Measurements from ENCODE around the gene MACF1. TPM values are rescaled to one million over a fixed set of nuclear protein-coding genes. Genes with fewer than 3 reads are reported as not detected.

The MACF1 gene
- total RNA-seq, 1 donor from 2014 or later: 396 TPM

DNA sequence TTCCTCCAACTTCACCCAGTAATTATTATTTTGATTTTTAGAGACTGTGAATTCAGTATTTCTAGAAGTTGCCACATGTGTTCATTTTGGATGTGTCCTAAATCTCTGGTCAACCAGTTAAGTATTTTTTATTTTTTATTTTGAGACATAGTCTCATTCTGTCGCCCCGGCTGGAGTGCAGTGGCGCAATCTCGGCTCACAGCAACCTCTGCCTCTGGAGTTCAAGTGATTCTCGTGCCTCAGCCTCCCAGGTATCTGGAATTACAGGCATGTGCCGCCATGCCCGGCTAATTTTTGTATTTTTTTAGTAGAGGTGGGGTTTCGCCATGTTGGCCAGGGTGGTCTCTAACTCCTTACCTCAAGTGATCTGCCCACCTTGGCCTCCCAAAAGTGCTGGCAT is 8.0 kb downstream of the MACF1 start:
- intact Hi-C loops (cut with micrococcal nuclease): no loop called here

DNA sequence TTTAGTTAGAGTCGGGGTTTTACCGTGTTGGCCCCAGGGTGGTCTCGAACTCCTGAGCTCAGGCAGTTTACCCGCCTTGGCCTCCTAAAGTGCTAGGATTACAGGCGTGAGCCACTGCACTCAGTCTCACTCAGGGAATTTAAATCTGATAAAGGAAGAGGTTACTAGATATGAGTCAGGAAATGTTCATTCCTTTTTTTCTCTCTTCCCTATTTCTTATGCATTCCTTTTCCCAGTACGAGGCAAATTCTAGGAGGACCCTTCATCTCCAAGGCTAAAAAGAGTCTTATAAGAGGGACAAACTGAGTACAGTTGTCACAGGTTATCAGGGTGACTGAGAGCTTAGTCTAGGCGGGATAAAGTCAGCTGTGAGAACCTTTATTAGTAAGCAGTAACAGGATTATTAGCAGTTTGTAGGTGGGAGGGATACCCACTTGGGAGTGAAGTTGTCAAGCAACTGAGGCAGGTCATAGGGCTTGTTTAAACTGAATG is 9.1 kb downstream of the MACF1 start:
- intact Hi-C loops (cut with micrococcal nuclease): no loop called here

DNA sequence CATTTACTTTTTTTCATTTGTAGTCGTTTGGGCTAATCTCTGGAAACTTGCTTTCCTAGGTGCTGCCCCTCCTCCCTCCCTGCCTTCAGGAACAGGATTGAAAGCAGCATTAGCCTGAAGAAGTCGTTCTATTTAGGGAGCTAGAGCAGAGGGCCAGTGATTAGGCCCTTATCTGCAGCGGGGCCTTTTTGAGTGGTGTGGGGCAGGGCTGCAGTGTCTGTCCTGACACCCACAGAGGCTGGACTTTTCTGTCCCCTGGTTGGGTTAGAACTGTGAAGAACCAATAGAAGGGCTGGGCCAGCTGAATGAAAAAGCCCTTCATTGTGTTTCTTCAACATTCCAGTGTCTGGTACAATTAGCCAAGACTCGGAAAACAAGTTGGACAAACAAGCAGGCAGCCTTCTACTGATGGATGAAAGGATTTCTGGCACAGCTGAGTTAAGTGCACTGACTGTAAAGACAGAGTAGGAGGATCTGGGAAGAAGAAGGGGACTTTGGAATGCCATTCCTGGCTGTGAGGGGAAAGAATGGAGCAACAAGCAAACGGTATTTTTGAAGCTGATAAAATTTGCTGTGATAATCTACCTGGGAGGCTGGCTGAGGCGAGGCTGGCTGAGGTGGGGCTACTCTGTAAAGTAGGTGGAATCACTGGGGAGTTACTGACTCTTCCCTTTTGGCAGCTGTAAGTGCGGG is 9.7 kb downstream of the MACF1 start:
- intact Hi-C loops (cut with micrococcal nuclease): no loop called here

DNA sequence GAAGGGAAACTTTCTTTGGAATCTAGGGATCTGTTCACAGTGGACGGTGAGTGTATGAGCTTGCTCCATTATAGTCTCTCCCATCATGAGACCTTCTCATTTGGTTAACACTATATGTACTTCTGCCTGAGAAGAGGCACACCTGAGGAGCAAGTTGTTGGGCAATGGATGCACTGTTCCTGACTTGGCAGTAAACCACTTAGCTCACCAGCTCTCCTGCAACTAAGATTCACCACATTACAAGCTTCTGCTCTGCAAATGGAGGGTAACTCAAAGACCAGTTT is 10.2 kb downstream of the MACF1 start:
- intact Hi-C loops (cut with micrococcal nuclease): no loop called here

DNA sequence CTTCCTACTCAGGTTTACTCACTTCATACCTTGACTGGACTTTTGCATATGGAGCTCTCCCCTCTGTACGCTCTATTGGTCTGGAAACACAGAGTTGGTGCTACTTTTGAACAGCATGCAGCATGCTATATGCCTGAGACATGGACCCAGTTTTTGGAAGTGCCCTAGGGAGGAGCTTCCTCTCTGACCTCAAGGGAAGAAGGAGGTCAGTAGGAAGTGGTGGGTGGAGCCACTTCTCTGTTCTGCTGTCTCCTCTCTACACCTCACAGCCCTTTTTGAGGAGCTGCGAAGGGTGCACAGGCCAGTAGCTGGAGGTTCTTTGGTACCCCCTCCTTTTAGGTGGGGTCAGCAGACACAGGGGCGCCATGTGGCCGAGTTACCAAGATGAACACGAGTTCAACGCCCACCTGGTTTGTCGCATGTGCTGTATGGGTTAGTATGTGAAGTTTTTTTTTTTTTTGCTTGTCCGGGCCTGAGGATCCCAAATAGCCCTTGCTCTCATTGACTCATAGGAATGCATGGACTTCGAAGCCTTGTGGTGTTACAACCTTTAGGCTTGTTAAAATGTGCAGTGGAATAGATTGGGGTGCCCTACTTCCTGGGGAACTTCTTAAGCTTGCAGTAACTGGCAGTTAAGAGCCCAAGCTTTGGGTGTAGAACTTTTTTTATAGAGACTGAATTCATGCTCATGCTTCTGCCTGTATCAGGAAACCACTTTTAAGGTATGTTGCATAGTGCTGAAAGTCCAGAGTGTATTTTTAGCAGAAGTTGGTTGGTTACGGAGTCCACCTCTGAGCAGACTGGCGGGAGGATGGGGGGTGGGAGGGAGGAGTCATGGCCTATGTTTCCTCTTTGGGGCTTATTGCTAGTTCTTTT is 10.7 kb downstream of the MACF1 start:
- intact Hi-C loops (cut with micrococcal nuclease): loop anchor here (1.0 to 5.0 kb wide), 3 partner anchors 10 to 33 kb away; no protein-coding TSS in a partner anchor

DNA sequence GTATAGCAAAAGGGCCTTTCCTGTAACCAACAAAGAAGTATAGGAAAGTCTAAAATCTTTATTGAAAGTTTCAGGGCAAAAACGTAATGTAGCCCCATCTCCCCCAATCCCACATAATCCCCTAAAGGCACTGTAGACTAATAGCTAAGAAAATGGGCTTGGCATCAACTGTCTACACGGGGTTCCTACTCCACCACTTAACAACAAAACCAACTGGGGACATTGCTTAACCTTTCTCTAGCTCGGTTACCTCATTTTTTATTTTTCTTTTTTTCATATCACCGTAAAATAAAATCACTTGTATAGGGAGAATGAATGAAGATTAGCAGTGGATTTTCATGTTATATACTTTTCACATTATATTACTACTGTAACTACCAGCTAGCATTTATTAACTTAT is 12.3 kb downstream of the MACF1 start:
- intact Hi-C loops (cut with micrococcal nuclease): loop anchor here (5.0 kb wide), 1 partner anchor 34 kb away; no protein-coding TSS in a partner anchor

DNA sequence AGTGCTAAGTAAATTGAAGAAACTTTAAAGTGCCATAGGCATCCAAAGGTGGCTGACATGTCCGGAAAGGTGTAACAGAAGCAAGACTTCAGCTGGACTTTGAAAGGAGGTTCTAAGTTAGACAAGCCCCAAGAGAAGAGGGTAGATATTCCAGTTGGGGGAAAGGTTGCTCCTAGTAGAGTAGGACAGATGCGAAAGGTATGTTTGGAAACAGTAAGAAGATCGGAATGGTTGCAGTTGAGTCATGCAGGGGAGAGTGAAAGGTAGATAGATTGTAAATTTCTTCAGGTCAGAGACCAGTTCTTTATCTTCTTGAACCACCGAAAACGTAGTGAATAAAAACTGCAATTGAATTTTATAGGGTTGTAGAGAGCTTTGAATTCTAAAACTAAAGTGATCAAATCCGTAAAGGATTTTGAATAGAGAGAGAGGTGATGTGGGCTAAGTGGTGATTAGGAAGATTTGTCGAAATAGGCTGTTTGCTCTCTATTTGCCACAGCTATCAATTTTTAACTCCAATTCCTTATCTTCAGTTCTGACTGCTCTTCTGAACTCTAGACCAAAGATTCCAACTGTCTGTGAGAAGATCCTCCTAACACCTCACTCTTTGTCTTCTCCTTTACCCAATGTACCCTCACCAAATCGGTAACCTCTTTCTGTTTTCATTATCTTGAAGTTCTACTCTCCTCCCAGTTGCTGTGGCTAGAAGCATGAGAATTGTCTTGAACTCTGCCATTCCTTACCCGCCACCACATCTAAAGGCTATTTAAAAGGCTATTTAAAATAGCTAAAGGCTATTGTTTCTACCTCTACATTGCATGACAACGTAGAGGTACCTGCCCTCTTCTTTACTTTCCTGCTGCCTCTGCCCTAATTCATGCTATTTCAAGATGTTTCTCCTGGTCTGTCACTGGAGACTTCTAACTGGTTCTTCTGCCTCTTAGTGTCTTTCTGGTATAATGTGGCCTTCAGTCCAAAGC is 16.7 kb downstream of the MACF1 start:
- intact Hi-C loops (cut with micrococcal nuclease): no loop called here

DNA sequence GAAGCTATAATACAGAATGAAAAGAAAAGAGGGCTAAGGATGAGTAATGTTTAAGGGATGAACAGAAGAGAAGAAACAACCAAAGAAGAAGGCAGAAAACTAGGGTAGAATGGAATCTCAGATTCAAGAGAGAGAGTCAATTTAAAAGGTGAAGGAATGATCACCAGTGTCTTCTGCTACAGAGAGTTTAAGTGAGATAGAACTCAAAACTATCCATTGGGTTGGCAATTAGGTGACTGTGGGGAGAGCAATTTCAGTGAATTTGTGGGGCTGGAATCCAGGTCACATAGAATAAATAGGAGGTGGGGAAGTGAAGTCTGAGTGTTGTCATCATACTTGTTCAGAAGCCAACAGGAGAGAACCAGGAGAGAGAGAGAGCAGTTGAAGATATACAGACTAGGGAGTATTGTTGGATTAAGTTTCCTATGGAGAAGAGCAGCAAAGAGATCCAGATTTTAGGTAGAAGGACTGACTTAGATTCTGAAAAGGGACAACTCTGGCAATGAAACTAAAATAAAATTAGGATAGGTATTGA is 19.9 kb downstream of the MACF1 start:
- intact Hi-C loops (cut with micrococcal nuclease): no loop called here

DNA sequence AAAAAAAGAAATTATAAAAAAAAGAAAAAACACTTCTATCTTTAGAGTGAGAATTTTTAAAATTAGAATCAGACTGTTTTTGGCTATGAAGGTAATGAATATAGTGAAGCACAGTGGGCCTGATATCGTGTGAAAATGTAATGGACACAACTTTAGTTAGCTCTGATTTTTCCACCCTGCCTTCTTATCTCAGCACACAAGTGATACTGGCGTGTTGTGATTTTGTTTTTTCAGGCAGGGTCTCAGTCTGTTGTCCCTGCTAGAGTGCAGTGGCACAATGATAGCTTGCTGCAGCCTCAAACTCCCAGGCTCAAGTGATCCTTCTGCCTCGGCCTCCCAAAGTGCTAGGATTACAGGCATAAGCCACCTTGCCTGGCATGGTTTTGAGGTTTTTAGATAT is 22.3 kb downstream of the MACF1 start:
- intact Hi-C loops (cut with micrococcal nuclease): no loop called here

DNA sequence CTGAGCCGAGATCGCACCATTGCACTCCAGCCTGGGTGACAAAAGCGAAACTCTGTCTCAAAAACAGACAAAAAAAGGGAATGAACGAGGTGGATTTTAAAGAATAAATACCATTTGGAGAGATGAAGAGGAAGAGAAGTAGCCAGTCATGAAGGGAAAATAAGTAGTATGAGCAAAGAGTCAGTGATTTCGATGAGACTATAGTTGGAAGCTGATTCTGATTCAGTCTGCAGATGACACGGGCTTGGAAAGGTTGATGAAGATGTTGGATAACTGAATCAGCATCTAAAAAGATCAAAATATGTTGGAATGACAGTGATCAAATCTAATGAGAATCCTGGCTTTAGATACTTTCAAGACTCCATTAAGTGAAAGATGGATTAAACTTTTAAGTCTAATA is 23.8 kb downstream of the MACF1 start:
- intact Hi-C loops (cut with micrococcal nuclease): no loop called here

DNA sequence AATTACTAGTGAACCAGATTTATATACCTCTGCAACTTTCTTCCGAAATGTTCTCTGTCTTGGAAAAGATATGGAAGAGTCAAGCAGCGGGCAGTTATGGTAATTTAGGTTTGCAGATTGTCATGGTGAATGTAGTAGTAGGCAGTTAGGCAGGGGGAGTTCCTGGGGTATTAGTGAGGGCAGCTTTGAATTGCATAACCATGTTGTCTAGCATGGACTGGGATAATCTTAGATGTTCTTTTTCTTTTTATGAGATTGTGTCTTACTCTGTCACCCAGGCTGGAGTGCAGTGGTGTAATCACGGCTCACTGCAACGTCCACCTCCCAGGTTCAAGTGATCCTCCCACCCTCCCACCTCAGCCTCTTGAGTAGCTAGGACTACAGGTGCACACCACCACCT is 25.0 kb downstream of the MACF1 start:
- intact Hi-C loops (cut with micrococcal nuclease): no loop called here

DNA sequence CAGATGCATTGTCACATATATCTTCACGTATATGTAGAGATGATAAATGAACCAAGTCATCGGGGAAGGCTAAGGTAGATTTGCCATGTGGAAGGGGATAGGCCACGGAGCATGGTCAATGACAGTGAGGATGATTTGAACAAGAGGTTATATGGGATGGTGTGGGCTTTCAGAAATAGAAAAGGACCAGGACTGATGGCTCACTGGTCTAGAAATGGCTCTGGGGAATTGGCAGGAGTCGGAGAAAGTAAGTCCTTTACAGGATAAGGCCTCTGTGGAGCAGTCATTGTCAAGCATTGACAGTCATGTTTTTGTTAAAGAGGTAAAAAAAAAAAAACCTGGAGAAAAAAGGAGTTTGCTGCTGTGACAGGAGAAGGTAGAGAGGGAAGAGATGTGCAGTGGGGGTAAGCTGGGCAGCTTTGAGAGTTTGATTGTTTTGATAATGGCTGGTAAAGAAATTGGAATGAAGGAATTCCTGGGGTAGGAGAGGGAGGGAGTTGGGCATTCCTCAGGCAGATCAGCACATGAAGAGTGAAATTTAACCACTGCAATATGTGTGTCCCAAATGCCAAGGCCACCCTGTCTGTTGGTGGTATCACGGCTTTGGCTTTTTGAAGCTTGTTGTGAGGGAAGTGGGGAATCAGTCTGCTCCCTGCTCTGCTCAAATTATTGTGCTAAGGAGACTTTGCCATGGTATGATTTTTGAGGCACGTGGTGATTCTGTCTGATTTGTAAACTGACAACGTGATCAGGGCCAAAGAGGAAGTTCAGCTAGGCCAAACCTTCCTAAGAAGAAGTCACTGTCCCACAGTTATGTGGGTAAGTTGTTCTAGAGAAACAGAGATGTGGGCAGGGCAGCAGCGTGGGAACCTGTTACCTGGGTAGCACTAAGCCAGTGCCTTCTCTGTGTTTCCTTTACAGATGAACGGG is 26.0 kb downstream of the MACF1 start:
- intact Hi-C loops (cut with micrococcal nuclease): no loop called here

DNA sequence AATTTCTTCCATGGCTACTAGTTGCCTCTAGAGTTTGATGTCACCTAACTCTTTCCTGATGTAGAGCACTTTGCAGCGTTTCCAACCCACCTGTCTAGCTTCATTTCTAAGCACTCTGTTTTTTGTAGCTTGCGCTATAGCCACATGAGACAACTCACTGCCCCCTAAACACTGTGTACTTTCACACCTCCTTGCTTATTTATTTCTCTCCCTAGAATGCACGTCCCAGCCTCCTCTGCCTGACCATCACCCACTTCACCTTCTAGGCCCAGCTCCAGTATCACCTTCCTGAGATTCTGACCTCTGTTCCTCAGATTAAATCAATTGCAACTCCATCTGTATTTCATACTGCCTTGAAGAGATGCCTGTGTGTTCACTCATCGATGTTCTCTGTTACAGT is 32.5 kb downstream of the MACF1 start:
- intact Hi-C loops (cut with micrococcal nuclease): no loop called here

DNA sequence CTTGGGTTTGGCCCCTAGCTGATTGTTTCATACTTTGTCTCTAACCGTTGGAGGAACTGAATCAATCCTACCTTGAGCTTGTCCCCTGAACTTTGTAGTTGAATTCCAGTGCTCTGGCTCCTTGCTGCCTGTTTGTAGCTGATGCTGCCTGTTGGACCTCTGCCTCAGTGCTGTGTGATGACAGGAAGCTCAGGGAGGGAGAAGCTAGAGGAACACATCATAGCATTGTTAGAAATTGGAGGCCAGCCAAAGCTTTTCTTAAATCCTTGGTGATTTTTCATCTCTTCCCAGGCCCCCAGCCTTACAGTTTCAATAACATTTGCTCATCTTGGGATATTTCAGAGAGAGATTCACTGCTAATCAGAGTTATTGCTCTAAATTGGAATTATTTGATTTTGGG is 34.0 kb downstream of the MACF1 start:
- intact Hi-C loops (cut with micrococcal nuclease): no loop called here

DNA sequence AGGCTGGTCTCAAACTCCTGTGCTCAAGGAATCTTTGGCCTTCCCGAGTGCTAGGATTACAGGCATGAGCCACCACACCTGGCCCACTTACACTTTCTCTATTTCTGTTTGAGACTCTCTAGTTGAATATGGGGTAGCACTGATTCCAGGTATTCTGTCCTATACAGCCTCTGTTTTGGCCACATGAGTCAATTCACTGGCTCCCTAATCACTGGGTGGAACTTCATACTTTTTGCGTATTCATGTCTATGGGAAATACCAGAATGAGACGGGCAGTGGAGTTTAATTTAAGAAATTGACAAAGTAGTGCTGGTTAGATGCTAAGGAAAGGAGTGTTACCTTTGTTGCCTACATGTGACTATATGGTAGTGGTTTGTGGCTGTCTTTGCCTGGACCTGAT is 35.5 kb downstream of the MACF1 start:
- intact Hi-C loops (cut with micrococcal nuclease): no loop called here

DNA sequence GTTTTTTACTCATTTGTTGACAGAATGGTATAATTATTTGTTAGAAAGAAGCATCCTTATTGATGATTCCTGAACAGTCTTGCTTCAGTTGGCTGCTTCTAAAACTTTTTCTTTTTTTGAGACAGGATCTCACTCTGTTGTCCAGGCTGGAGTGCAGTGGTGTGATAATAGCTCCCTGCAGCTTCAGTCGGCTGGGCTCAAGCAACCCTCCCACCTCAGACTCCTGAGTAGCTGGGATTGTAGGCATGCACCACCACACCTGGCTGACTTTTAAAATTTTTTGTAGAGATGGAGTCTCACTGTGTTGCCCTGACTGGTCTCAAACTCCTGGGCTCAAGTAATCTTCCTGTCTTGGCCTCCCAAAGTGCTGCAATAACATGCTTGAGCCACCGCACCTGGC is 38.8 kb downstream of the MACF1 start:
- intact Hi-C loops (cut with micrococcal nuclease): no loop called here

DNA sequence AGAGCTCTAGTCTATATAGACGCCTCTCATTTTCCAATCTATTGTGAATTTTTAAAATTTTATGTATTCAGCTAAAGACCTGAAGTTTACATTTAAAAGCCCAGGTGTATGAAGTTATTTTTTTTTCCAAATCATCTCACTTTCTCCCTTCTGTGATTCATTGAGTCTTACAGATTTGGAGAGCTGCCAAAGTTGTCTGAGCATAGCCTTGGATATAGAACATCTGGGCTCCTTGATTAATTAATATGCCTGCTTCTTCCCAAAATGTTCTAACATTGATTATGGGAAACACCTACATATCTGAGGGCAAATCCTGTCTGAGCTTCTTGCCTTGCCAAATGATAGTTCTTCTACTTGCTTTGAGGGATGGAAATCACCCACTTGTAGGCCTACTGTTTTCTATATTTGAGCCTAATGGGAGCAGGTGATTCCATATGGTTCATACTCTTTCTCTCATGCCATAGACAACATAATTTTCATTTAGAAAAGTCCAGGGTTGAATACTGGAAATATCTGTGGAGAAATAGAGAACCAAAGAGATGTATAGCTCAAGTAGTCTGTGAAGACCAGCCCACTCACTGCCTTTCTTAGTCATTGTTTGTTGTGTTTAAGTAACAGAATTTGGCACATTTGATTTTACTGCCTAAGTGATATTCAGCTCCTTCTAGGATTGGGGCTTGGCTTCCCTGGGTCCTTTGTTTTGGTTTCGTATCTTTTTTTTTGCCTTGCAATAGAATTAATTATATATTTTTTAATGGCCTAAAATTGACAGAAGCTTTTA is 46.2 kb downstream of the MACF1 start:
- intact Hi-C loops (cut with micrococcal nuclease): no loop called here

DNA sequence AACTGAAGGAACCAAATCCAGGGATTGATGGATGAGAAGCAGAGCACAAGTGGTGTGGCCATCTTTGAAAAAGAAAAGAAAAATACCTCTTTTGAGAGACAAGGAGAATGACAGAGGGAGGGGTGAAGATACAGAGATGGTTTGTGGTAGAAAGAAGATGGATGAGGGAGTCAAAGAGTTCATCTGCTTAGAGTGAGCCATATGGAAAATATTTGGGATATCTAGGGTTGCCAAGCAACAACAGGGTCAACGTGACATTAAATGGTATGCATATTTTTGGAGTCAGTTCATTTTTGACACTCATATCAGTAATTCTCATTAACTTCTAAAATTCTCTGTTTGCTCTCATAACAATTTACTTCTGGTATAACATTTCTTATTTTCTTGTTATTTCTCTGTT is 50.7 kb downstream of the MACF1 start:
- intact Hi-C loops (cut with micrococcal nuclease): no loop called here

All from T-helper 2 cell treated with Interferon-gamma antibody and Interleukin-4, amounts not matched to agents 100 ng/mL and 5 ng/mL, for 36 hours (primary cell).